Measurements from ENCODE around the gene TENT4B. TPM values are rescaled to one million over a fixed set of nuclear protein-coding genes. Genes with fewer than 3 reads are reported as not detected.

The TENT4B gene
- total and polyA plus RNA-seq, 4 donors, result 4.3 to 16.3 (median 8.4) TPM

DNA sequence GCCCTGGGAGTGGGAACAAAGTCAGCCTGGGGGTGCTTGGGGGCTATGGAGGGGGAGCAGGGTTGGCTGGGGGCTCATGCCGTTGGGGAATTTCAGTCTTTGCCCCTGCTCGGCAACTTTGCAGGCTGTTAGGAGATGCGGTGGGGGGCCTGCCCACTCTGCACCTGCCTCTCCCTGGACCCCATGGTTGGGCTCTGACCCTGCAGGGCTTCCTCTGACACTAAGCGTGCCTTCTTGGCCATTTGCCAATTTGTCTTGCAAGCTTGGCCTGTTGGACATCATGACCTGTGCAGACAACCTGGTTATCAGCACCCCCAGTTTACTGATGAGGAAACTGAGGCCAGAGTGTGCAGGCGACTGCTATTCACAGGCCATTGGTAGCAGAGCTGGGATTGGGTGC is 127.8 kb downstream of the TENT4B start:
- no peak overlapping the region for H3K9ac ChIP-seq (ENCODE audit: insufficient read depth in 1 of 2, low read length in 2 of 2)
- 81 to 82% methylated on average over 5 of the region's 5 CpGs for whole genome bisulfite sequencing, 2 donors
- no peaks in the 10 kb centered on the region for H3K27me3 ChIP-seq (ENCODE audit: control insufficient read depth in 3 of 3, insufficient read depth in 3 of 3, low read length in 2 of 3)
- peaks cover 0 to 22% (median 9%) of the 10 kb centered on the region in 5 donors for H3K4me1 ChIP-seq (ENCODE audit: control insufficient read depth in 5 of 5, insufficient read depth in 5 of 5, low read length in 5 of 5)
- TF ChIP-seq CTCF (IDR thresholded peaks at IDR 0.05; ENCODE audit: control extremely low read depth, extremely low read depth), result no peak
- H3K4me3 ChIP-seq, result no peak overlapping the region
- H3K36me3 ChIP-seq (ENCODE audit: control insufficient read depth in 4 of 4, insufficient read depth in 4 of 4, low read length in 4 of 4), result no peaks in the 10 kb centered on the region
- peak overlapping the region in 1 of 2 donors; percentile 76 for H3K27ac ChIP-seq (ENCODE audit: low read depth in 1 of 2, low read length in 1 of 2)
- DNase-seq (no peak), ATAC-seq (ENCODE audit: insufficient read depth, low FRiP score) (no peak)
- H3K9me3 ChIP-seq (ENCODE audit: control insufficient read depth in 4 of 4, insufficient read depth in 3 of 4, low read length in 3 of 4), result no peaks in the 10 kb centered on the region

Small RNA genes within 50 kb of the gene (small RNA-seq; reads per million reads assigned to genes)
- not detected for gene RF00156 (ENCODE audit: low replicate concordance)
- gene RPL10P14 (ENCODE audit: low replicate concordance), result not detected

Other genes with a start within 250 kb of the TENT4B start
- gene CNEP1R1, start 128.1 kb upstream of the TENT4B start, total RNA-seq, result 10 to 100 TPM; 18.9 to 23.2 TPM
- gene CNEP1R1, start 128.1 kb upstream of the TENT4B start, polyA plus RNA-seq, result 10 to 100 TPM; 13.8 to 15.9 TPM
- gene HEATR3, start 87.3 kb upstream of the TENT4B start, total RNA-seq, result 10 to 100 TPM; 16.3 to 29.9 TPM
- 10 to 100 TPM in 1 of 2 donors, 1 to 10 TPM in 1; 8.7 to 12.0 TPM for gene HEATR3, start 87.3 kb upstream of the TENT4B start, polyA plus RNA-seq
- 100 to 1,000 TPM in 1 of 2 donors, 10 to 100 TPM in 1; 34.4 to 105 TPM for gene ADCY7, start 113.2 kb downstream of the TENT4B start, total RNA-seq
- gene ADCY7, start 113.2 kb downstream of the TENT4B start, polyA plus RNA-seq, result 10 to 100 TPM; 20.9 to 42.6 TPM
- 10 to 100 TPM; 52.8 to 54.1 TPM for gene BRD7, start 215.7 kb downstream of the TENT4B start, total RNA-seq
- gene BRD7, start 215.7 kb downstream of the TENT4B start, polyA plus RNA-seq, result 10 to 100 TPM; 33.9 to 54.6 TPM

Measured in lung (tissue), 13 donors.